Fibroblast of mammary gland (primary cell): ENCODE measurements around the gene SUN3.

Source experiments
- DNase-seq: peaks from one replicate; pipeline ENCODE4 v3.0.0-alpha.2; 2010; ENCODE audit warnings: low read depth
- H3K4me3 ChIP-seq: 2 replicates; pipeline ENCODE4 v1.5.1; 2011; ENCODE audit warnings: low read depth, mild to moderate bottlenecking, low read length, moderate library complexity; ENCODE audit not compliant: control insufficient read depth
- TF ChIP-seq, protein P1 (sequence below): conservative IDR thresholded peaks from 2 replicates; pipeline ENCODE4 v1.5.1; 2011; ENCODE audit warnings: low read depth, low read length, inconsistent platforms; ENCODE audit not compliant: control insufficient read depth, insufficient read depth

The SUN3 gene

DNA sequence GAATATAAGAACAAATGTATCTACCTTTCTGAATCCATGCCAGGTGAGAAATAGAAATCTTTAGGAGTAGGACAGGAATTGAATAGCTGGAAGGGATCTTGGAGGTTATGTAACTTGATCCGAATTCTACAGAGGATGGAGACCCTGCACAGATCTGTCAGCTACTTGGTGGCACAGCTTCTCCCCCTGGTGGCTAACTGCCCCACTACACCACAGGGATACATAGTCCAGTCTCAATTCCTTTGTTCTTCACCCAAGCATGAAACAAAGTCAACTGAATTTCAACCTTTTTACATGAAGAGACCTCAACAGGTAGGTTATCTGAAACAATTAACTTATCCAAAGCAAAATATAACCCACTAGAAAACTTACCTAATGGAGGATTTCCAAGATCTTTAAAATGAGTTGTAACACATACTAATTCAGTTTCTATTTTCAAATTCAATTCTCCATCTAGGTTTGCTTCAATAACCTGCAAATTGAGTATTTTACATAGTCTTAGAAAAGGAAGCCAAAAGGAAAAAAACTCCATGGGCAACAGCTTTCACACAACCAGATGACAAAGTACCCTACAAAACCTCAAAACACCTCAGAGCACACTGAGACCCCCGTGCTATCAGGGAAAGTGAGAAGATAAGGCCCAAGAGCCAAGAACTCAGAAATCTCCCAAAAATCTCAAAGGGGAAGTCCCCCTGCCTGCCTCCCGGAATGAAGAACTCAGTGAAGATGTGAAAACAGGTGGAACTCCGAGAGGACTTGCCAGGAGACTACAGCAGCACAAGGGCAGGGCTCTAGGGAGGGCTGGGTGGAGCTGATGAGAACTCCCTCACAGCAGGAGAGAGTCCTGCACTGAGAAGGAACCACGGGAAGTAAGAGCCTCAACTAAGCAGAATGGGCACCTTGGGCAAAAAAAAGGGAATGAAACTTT, 59.8 kb downstream of the SUN3 start:
- TF ChIP-seq, protein P1, sequence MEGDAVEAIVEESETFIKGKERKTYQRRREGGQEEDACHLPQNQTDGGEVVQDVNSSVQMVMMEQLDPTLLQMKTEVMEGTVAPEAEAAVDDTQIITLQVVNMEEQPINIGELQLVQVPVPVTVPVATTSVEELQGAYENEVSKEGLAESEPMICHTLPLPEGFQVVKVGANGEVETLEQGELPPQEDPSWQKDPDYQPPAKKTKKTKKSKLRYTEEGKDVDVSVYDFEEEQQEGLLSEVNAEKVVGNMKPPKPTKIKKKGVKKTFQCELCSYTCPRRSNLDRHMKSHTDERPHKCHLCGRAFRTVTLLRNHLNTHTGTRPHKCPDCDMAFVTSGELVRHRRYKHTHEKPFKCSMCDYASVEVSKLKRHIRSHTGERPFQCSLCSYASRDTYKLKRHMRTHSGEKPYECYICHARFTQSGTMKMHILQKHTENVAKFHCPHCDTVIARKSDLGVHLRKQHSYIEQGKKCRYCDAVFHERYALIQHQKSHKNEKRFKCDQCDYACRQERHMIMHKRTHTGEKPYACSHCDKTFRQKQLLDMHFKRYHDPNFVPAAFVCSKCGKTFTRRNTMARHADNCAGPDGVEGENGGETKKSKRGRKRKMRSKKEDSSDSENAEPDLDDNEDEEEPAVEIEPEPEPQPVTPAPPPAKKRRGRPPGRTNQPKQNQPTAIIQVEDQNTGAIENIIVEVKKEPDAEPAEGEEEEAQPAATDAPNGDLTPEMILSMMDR: peak; percentile 94
- DNase-seq: peak; percentile 64
- no peak overlapping the region for H3K4me3 ChIP-seq

DNA sequence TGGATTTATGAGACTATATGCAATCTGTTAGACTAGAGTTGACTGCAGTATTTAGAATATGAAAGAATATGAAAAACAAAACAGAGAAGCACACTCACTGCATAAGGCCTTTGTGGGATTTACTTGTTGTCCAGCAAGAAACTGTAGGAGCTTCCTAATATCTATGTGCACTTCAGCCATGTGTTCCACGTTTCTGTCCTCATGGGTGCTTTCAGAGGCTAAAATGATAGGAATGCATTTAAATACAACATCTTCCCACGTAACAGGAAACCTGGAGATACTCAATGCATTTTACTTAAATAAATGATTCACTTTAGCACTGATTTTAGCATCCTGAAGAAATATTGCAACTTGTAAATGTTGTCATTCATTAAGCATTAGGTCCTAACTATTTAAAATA, 61.2 kb downstream of the SUN3 start:
- TF ChIP-seq, protein P1: no peak
- H3K4me3 ChIP-seq: no peak overlapping the region
- DNase-seq: no peak

DNA sequence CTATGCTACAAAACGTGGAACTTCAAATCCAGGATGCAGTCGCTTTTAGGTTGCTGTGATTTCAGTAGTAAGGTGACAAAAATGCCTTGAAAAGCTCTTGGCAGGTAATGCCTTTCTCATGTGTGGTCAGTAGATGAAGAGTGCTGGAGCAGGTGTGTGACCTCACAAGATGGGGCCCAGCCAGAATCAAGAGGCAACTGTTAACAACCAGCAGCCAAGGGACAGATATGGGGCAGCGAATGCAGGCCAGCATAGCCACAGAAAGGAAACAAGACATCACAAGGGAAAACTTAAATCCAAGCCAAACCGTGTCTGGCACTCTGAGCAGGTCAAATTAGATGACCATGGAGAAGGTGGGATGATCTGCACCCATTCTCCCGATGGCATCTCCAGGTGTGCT, 61.8 kb downstream of the SUN3 start:
- no peak for DNase-seq
- TF ChIP-seq, protein P1: no peak
- H3K4me3 ChIP-seq: no peak overlapping the region

DNA sequence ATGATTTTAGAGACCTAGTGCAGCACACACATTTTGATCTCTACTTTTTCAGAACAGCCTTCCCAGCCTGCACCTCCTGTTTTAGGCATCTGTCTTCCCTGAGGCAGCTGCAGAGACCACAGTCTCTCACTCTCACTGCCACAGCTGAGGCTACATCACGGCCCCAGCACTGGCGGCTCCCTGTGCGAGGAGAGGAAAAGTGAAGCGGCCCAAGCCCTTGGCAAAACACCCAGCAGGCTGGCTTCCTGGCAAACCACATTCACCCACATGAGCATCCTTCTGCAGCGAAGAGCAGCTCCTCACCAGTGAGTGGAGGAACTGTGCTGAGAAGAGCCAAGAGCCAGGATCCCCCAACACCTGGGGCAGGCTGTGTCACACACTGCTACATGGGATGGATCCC, 63.5 kb downstream of the SUN3 start:
- DNase-seq: no peak
- H3K4me3 ChIP-seq: no peak overlapping the region
- TF ChIP-seq, protein P1: no peak

DNA sequence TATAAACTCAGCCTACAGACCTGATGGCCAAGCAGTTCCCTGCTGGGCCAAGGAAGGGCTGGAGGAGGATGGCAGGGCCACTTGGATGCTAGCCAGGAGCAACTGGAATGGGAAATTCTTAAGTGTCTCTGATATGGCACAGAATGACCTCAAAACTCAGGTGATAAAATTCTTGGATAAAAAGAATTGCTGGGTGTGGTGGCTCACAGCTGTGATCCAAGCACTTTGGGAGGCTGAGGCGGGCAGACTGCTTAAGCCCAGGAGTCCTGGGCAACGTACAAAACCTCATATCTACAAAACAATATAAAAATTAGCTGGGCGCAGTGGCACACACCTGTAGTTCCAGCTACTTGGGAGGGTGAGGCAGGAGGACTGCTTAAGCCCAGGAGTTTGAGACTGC, 66.6 kb downstream of the SUN3 start:
- no peak overlapping the region for H3K4me3 ChIP-seq
- no peak for DNase-seq
- TF ChIP-seq, protein P1: no peak

GRCh38 chr7:47957156-47957555, 71.8 kb downstream of the SUN3 start:
- TF ChIP-seq, protein P1: no peak
- DNase-seq: no peak
- H3K4me3 ChIP-seq: no peak overlapping the region
